ENCODE measurements around the gene TSEN2. TPM values are rescaled to one million over a fixed set of nuclear protein-coding genes. Genes with fewer than 3 reads are reported as not detected.

Gene TSEN2
- total and polyA plus RNA-seq, 10 of the 15 experiments (the other 5 are each of a cell fraction or from before 2014, with no cell fraction given): 17.7 to 32.3 (median 24.3) TPM

DNA sequence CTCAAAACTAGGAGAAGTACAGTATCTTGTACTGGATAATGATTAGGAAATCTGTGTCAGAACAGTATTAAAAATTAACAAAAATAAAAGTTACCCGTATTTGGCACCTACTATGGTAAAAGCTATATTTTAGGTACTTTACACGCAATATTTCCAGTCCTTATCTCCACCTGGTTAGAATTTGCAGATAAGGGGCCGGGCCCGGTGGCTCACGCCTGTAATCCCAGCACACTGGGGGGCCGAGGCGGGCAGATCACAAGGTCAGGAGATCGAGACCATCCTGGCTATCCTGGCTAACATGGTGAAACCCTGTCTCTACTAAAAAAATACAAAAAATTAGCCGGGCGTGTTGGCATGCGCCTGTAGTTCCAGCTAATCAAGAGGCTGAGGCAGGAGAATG, 32.6 kb downstream of the TSEN2 start:
- RAD21 ChIA-PET (ENCODE audit: unreplicated experiment): no interaction called here
- intact Hi-C loops (cut with micrococcal nuclease; ENCODE audit: unreplicated experiment) (no loop called here), in situ Hi-C loops (cut with MboI) (no loop called here)
- Histone ChIP-seq H2AFZ (ENCODE audit: control insufficient read depth, low read depth, low read length) (no peak overlapping the region), H4K20me1 (ENCODE audit: control insufficient read depth, insufficient read depth) (no peaks in the 10 kb centered on the region), H3K27me3 (replicated peaks in 1 of 2; ENCODE audit: control insufficient read depth in 2 of 2, insufficient read depth in 2 of 2, low read length in 1 of 2) (no peaks in the 10 kb centered on the region), H3K9ac (ENCODE audit: control insufficient read depth, insufficient read depth, low read length) (no peak overlapping the region), H3K4me3 (no peak overlapping the region), H3K9me3 (replicated peaks; ENCODE audit: control insufficient read depth, insufficient read depth, low read length) (no peaks in the 10 kb centered on the region), H3K27ac (ENCODE audit: control insufficient read depth, insufficient read depth) (no peak overlapping the region), H3K4me2 (ENCODE audit: control insufficient read depth, insufficient read depth) (no peak overlapping the region), H3K79me2 (ENCODE audit: control insufficient read depth, insufficient read depth, low read length) (no peaks in the 10 kb centered on the region), H3K36me3 (ENCODE audit: control insufficient read depth in 2 of 2, insufficient read depth in 2 of 2, low read length in 1 of 2) (peaks cover 0 to 5% of the 10 kb centered on the region in 2 experiments; a peak in 2 of 4 replicates), H3K4me1 (ENCODE audit: control insufficient read depth, insufficient read depth, low read length) (no peaks in the 10 kb centered on the region)
- no peak for DNase-seq (ENCODE audit: low read depth, low spot score)
- FAIRE-seq: no peak
- CTCF ChIA-PET: no interaction called here
- BruUV-seq (replicated peaks): no TSS peak
- POLR2A ChIA-PET: no interaction called here
- WGBS (ENCODE audit: insufficient coverage, insufficient replicate concordance, low lambda C conversion rate, missing lambda C conversion rate): 97% methylated on average over 11 of the region's 11 CpGs
- no peak for ATAC-seq
- SMC1A ChIA-PET (ENCODE audit: uncharacterized antibody, unreplicated experiment): interaction anchor here (0.5 kb wide), 1 partner anchor 44 kb away, joined by 4 read pairs; no protein-coding TSS in a partner anchor
- TF ChIP-seq, protein P1, sequence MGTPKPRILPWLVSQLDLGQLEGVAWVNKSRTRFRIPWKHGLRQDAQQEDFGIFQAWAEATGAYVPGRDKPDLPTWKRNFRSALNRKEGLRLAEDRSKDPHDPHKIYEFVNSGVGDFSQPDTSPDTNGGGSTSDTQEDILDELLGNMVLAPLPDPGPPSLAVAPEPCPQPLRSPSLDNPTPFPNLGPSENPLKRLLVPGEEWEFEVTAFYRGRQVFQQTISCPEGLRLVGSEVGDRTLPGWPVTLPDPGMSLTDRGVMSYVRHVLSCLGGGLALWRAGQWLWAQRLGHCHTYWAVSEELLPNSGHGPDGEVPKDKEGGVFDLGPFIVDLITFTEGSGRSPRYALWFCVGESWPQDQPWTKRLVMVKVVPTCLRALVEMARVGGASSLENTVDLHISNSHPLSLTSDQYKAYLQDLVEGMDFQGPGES (IDR thresholded peaks at IDR 0.05): no peak
- TF ChIP-seq RAD51 (IDR thresholded peaks at IDR 0.05) (no peak), HDGF (IDR thresholded peaks at IDR 0.05) (no peak), RBBP5 (conservative IDR thresholded peaks at IDR 0.05) (no peak), BMI1 (IDR thresholded peaks at IDR 0.05; ENCODE audit: borderline replicate concordance) (no peak), SIX5 (IDR thresholded peaks at IDR 0.05; ENCODE audit: low read depth, low read length, severe bottlenecking) (no peak), TBL1XR1 (IDR thresholded peaks at IDR 0.05; ENCODE audit: low read depth, low read length) (no peak), KLF5 (IDR thresholded peaks at IDR 0.05; ENCODE audit: partially characterized antibody) (no peak), CBFB (IDR thresholded peaks at IDR 0.05; ENCODE audit: low read depth) (no peak), IRF4 (IDR thresholded peaks at IDR 0.05; ENCODE audit: low read depth, low read length) (no peak)
- TF ChIP-seq, protein P2, sequence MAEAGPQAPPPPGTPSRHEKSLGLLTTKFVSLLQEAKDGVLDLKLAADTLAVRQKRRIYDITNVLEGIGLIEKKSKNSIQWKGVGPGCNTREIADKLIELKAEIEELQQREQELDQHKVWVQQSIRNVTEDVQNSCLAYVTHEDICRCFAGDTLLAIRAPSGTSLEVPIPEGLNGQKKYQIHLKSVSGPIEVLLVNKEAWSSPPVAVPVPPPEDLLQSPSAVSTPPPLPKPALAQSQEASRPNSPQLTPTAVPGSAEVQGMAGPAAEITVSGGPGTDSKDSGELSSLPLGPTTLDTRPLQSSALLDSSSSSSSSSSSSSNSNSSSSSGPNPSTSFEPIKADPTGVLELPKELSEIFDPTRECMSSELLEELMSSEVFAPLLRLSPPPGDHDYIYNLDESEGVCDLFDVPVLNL (IDR thresholded peaks at IDR 0.05; ENCODE audit: low read depth, low read length): no peak
- TF ChIP-seq, protein P3, sequence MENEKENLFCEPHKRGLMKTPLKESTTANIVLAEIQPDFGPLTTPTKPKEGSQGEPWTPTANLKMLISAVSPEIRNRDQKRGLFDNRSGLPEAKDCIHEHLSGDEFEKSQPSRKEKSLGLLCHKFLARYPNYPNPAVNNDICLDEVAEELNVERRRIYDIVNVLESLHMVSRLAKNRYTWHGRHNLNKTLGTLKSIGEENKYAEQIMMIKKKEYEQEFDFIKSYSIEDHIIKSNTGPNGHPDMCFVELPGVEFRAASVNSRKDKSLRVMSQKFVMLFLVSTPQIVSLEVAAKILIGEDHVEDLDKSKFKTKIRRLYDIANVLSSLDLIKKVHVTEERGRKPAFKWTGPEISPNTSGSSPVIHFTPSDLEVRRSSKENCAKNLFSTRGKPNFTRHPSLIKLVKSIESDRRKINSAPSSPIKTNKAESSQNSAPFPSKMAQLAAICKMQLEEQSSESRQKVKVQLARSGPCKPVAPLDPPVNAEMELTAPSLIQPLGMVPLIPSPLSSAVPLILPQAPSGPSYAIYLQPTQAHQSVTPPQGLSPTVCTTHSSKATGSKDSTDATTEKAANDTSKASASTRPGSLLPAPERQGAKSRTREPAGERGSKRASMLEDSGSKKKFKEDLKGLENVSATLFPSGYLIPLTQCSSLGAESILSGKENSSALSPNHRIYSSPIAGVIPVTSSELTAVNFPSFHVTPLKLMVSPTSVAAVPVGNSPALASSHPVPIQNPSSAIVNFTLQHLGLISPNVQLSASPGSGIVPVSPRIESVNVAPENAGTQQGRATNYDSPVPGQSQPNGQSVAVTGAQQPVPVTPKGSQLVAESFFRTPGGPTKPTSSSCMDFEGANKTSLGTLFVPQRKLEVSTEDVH (IDR thresholded peaks at IDR 0.05; ENCODE audit: low read depth, partially characterized antibody): no peak
- TF ChIP-seq, protein P4, sequence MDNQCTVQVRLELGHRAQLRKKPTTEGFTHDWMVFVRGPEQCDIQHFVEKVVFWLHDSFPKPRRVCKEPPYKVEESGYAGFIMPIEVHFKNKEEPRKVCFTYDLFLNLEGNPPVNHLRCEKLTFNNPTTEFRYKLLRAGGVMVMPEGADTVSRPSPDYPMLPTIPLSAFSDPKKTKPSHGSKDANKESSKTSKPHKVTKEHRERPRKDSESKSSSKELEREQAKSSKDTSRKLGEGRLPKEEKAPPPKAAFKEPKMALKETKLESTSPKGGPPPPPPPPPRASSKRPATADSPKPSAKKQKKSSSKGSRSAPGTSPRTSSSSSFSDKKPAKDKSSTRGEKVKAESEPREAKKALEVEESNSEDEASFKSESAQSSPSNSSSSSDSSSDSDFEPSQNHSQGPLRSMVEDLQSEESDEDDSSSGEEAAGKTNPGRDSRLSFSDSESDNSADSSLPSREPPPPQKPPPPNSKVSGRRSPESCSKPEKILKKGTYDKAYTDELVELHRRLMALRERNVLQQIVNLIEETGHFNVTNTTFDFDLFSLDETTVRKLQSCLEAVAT (IDR thresholded peaks at IDR 0.05): no peak
